ENCODE data around the gene INTS2. TPM values are rescaled to one million over a fixed set of nuclear protein-coding genes. Genes with fewer than 3 reads are reported as not detected.

INTS2 gene
- polyA plus RNA-seq, 1 donor from 2014 or later: 23.7 TPM

DNA sequence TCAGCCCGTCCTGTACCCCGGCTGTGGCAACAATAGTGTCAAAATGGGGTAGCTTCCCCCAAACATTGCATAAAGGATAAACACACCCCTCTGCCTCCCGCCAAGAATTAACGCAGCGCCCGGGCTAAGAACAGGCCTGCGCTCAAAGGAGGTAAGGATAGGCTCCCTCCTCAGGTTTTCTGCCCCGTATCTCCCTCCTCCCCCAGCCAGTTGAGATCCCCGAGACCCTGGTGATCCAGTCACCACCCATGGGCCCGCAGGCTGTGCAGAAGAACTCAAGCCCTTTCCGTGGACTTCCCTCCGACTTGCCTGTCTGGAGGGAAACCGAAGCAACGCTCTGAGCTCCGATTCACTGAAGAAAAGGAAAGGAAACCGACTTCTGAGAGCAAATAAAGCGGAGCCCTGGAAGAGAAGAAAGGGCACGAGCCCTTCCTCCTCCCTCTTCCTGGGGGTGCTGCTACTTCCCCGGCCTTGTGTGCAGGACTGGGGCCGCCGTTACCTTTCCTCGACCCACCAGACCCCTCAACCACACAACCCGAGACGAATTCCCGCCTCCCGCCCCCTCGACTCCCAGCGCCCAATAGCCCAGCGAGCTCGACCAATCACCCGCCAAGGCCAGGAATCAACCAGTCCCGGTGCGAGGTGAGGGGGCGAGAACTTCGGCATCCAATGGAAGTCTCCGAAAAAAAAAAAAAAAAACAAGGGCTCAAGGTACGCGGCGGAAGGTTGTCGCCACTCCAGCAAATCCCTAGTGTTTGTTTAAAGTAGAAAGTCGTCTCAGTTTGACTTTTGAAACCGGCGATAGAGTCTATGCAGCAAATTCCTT lies 64.6 kb downstream of the INTS2 start, which contains the start of gene BRIP1:
TSS of gene BRIP1 (minus strand) at position 554 of the 826 bp plus-strand sequence. CDS start 1,989 bp downstream, outside the sequence.
- TF ChIP-seq TAF1 (IDR thresholded peaks at IDR 0.05; ENCODE audit: low read depth) (no peak), RAD21 (conservative IDR thresholded peaks at IDR 0.05) (no peak), SMC3 (conservative IDR thresholded peaks at IDR 0.05; ENCODE audit: poor library complexity) (peak; percentile 12), EZH2 (IDR thresholded peaks at IDR 0.05; ENCODE audit: borderline replicate concordance, insufficient read depth, low read length, poor library complexity, severe bottlenecking) (no peak), POLR2AphosphoS5 (IDR thresholded peaks at IDR 0.05) (peak; percentile 49), MXI1 (conservative IDR thresholded peaks at IDR 0.05; ENCODE audit: poor library complexity, severe bottlenecking) (peak; percentile 87)
- TF ChIP-seq, protein P1, sequence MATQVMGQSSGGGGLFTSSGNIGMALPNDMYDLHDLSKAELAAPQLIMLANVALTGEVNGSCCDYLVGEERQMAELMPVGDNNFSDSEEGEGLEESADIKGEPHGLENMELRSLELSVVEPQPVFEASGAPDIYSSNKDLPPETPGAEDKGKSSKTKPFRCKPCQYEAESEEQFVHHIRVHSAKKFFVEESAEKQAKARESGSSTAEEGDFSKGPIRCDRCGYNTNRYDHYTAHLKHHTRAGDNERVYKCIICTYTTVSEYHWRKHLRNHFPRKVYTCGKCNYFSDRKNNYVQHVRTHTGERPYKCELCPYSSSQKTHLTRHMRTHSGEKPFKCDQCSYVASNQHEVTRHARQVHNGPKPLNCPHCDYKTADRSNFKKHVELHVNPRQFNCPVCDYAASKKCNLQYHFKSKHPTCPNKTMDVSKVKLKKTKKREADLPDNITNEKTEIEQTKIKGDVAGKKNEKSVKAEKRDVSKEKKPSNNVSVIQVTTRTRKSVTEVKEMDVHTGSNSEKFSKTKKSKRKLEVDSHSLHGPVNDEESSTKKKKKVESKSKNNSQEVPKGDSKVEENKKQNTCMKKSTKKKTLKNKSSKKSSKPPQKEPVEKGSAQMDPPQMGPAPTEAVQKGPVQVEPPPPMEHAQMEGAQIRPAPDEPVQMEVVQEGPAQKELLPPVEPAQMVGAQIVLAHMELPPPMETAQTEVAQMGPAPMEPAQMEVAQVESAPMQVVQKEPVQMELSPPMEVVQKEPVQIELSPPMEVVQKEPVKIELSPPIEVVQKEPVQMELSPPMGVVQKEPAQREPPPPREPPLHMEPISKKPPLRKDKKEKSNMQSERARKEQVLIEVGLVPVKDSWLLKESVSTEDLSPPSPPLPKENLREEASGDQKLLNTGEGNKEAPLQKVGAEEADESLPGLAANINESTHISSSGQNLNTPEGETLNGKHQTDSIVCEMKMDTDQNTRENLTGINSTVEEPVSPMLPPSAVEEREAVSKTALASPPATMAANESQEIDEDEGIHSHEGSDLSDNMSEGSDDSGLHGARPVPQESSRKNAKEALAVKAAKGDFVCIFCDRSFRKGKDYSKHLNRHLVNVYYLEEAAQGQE (IDR thresholded peaks at IDR 0.05; ENCODE audit: borderline replicate concordance): no peak
- TF ChIP-seq, protein P2, sequence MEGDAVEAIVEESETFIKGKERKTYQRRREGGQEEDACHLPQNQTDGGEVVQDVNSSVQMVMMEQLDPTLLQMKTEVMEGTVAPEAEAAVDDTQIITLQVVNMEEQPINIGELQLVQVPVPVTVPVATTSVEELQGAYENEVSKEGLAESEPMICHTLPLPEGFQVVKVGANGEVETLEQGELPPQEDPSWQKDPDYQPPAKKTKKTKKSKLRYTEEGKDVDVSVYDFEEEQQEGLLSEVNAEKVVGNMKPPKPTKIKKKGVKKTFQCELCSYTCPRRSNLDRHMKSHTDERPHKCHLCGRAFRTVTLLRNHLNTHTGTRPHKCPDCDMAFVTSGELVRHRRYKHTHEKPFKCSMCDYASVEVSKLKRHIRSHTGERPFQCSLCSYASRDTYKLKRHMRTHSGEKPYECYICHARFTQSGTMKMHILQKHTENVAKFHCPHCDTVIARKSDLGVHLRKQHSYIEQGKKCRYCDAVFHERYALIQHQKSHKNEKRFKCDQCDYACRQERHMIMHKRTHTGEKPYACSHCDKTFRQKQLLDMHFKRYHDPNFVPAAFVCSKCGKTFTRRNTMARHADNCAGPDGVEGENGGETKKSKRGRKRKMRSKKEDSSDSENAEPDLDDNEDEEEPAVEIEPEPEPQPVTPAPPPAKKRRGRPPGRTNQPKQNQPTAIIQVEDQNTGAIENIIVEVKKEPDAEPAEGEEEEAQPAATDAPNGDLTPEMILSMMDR (IDR thresholded peaks at IDR 0.05; ENCODE audit: poor library complexity, severe bottlenecking): peak; percentile 17
- Histone ChIP-seq H3K4me2 (ENCODE audit: low read length) (peak within 1 kb of the TSS; percentile 85), H3K9me3 (ENCODE audit: low read length) (no peaks in the 10 kb centered on the region), H4K20me1 (ENCODE audit: insufficient read depth) (no peaks in the 10 kb centered on the region), H3K4me3 (ENCODE audit: low read length) (peak within 1 kb of the TSS; percentile 76), H2AFZ (ENCODE audit: low read depth, low read length) (peak within 1 kb of the TSS; percentile 38), H3K27ac (ENCODE audit: low read length) (no peak within 1 kb of the TSS), H3F3A (ENCODE audit: insufficient read depth, low read length, poor library complexity, severe bottlenecking) (no peaks in the 10 kb centered on the region), H3K27me3 (ENCODE audit: insufficient read depth, low read depth, low read length) (no peaks in the 10 kb centered on the region), H3K9ac (ENCODE audit: low read length) (peak within 1 kb of the TSS; percentile 11), H3K79me2 (replicated peaks; ENCODE audit: insufficient read depth, low read length) (no peaks in the 10 kb centered on the region), H3K9me2 (ENCODE audit: insufficient read depth, low read length) (no peaks in the 10 kb centered on the region), H3K36me3 (ENCODE audit: insufficient read depth, low read length) (peaks cover 5% of the 10 kb centered on the region)

DNA sequence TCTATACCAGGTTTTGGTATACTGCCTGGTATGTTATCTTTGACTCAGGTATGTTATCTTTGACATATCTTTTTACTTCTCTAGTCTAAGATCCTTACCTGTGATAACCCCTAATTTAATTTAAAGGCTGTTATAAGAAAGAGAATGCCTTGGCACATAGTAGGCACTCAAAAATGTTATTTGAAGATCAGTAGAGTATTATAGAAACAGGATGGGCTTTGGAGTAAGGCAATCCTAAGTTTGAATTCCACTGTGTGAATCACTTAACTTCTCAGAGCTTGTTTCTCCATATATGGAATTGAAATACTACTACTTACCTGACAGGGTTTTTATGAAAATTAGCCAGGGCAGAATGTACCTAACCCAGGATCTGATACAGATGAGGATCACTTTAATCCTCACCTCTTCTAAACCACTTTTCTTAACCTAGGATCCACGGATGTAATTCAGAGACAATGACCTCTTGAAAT lies 65.6 kb downstream of the INTS2 start:
- H2AFZ ChIP-seq (ENCODE audit: low read depth, low read length): no peak overlapping the region
- H3K79me2 ChIP-seq (replicated peaks; ENCODE audit: insufficient read depth, low read length): no peaks in the 10 kb centered on the region
- H3K9me2 ChIP-seq (ENCODE audit: insufficient read depth, low read length): no peaks in the 10 kb centered on the region

More for the DNA sequence above, 65.6 kb downstream of the INTS2 start:
- Histone ChIP-seq H3K27ac (ENCODE audit: low read length) (no peak overlapping the region), H4K20me1 (ENCODE audit: insufficient read depth) (no peaks in the 10 kb centered on the region), H3K4me3 (ENCODE audit: low read length) (no peak overlapping the region), H3K9ac (ENCODE audit: low read length) (no peak overlapping the region), H3K27me3 (ENCODE audit: insufficient read depth, low read depth, low read length) (no peaks in the 10 kb centered on the region), H3K9me3 (ENCODE audit: low read length) (no peaks in the 10 kb centered on the region), H3K4me2 (ENCODE audit: low read length) (no peak overlapping the region), H3F3A (ENCODE audit: insufficient read depth, low read length, poor library complexity, severe bottlenecking) (no peaks in the 10 kb centered on the region), H3K36me3 (ENCODE audit: insufficient read depth, low read length) (peaks cover 4% of the 10 kb centered on the region)
- TF ChIP-seq, protein P2 (IDR thresholded peaks at IDR 0.05; ENCODE audit: poor library complexity, severe bottlenecking): no peak
- TF ChIP-seq TAF1 (IDR thresholded peaks at IDR 0.05; ENCODE audit: low read depth) (no peak), SMC3 (conservative IDR thresholded peaks at IDR 0.05; ENCODE audit: poor library complexity) (no peak), EP300 (conservative IDR thresholded peaks at IDR 0.05; ENCODE audit: poor library complexity, severe bottlenecking) (no peak), POLR2AphosphoS5 (IDR thresholded peaks at IDR 0.05) (no peak), RAD21 (conservative IDR thresholded peaks at IDR 0.05) (no peak), EZH2 (IDR thresholded peaks at IDR 0.05; ENCODE audit: borderline replicate concordance, insufficient read depth, low read length, poor library complexity, severe bottlenecking) (no peak), MXI1 (conservative IDR thresholded peaks at IDR 0.05; ENCODE audit: poor library complexity, severe bottlenecking) (no peak)
- TF ChIP-seq, protein P1 (IDR thresholded peaks at IDR 0.05; ENCODE audit: borderline replicate concordance): no peak
